HCT116 (cell line): ENCODE measurements around the gene UTS2R. TPM values are rescaled to one million over a fixed set of nuclear protein-coding genes. Genes with fewer than 3 reads are reported as not detected.

Experiments used
- ATAC-seq: fragments of 200-7000 bp; cut with Tn5 transposase; 2 replicates; pipeline ENCODE4 v1.9.1; 2020; ENCODE audit warnings: mild to moderate bottlenecking, moderate library complexity
- BruUV-seq: library from RNA; stranded (reverse); fragments of 400-500 nt; replicated peaks from 2 replicates; lab custom pipeline; 2021; lab: Mats Ljungman, UMichigan
- CTCF ChIA-PET: fragments of 300-600 bp; sonication (Branson Sonifier 250); formaldehyde crosslinking; loops from one replicate; lab custom pipeline; 2021; ENCODE audit warnings: antibody characterized with exemption; lab: Charles Lee
- POLR2A ChIA-PET: fragments of 300-600, 350-600 bp; sonication (Branson Sonifier 250); formaldehyde crosslinking; loops from one replicate; lab custom pipeline; 2021; ENCODE audit warnings: antibody characterized with exemption; lab: Charles Lee
- RAD21 ChIA-PET, 2 experiments: fragments of 300-600 bp; sonication (Branson Sonifier 250); formaldehyde crosslinking; loops; one replicate each; lab custom pipeline; 2023; ENCODE audit warnings: low total read pairs in 2 of 2; ENCODE audit not compliant: uncharacterized antibody in 2 of 2, unreplicated experiment in 2 of 2, low non-redundant PET in 1 of 2; lab: Charles Lee
- DNase-seq: peaks from one replicate; pipeline ENCODE4 v3.0.0-alpha.2; 2010; ENCODE audit warnings: low read depth, low spot score
- H2AFZ ChIP-seq: fragments of 200-600 bp; shearing (Covaris generic), sonication (generic); 2 replicates; pipeline ENCODE4 v1.6.1; 2017; ENCODE audit warnings: low read depth, mixed run types, mixed read lengths, antibody characterized with exemption, low read length; ENCODE audit not compliant: poor library complexity, severe bottlenecking
- H3K27ac ChIP-seq: 2 replicates; pipeline ENCODE4 v1.5.1; 2012; ENCODE audit warnings: low read depth, low read length
- H3K27me3 ChIP-seq: fragments of 200-600 bp; sonication (generic); 2 replicates; pipeline ENCODE4 v1.6.1; 2016; ENCODE audit warnings: mixed run types, low read length, mixed read lengths; ENCODE audit not compliant: insufficient read depth
- H3K36me3 ChIP-seq, 2 experiments: fragments of 200-500 bp in 1 of 2; fragments of 200-600 bp in 1 of 2; sonication (Bioruptor generic) in 1 of 2; sonication (generic) in 1 of 2; 2 replicates each; pipeline versions ENCODE4 v1.5.1 to v1.6.1; 2014 to 2016; ENCODE audit warnings: low read length in 2 of 2, inconsistent platforms in 1 of 2, mixed read lengths in 1 of 2, mixed run types in 1 of 2; ENCODE audit not compliant: insufficient read depth in 2 of 2, control insufficient read depth in 1 of 2
- H3K4me1 ChIP-seq, 2 experiments: fragments of 200-600 bp in 1 of 2; sonication (generic) in 1 of 2; 2 replicates each; pipeline versions ENCODE4 v1.5.1 to v1.6.1; 2012 to 2017; ENCODE audit warnings: low read length in 2 of 2, inconsistent platforms in 1 of 2, mild to moderate bottlenecking in 1 of 2, mixed read lengths in 1 of 2, mixed run types in 1 of 2, moderate library complexity in 1 of 2; ENCODE audit not compliant: insufficient read depth in 2 of 2, control insufficient read depth in 1 of 2
- H3K4me2 ChIP-seq: fragments of 200-600 bp; sonication (generic); 2 replicates; pipeline ENCODE4 v1.6.1; 2017; ENCODE audit warnings: mixed run types, low read length, mixed read lengths
- H3K4me3 ChIP-seq, 2 experiments: fragments of 200-600 bp in 1 of 2; sonication (generic) in 1 of 2; replicated peaks in 1 of 2; 2 replicates each; pipeline ENCODE4 v1.5.1; 2011 to 2016; ENCODE audit warnings: low read length in 2 of 2, control low read depth in 1 of 2, low read depth in 1 of 2, mild to moderate bottlenecking in 1 of 2, mixed read lengths in 1 of 2, mixed run types in 1 of 2
- H3K79me2 ChIP-seq: fragments of 200-600 bp; sonication (generic); 2 replicates; pipeline ENCODE4 v1.6.1; 2017; ENCODE audit warnings: mild to moderate bottlenecking, mixed run types, low read length, moderate library complexity, mixed read lengths; ENCODE audit not compliant: insufficient read depth
- H3K9ac ChIP-seq: fragments of 200-600 bp; sonication (generic); 2 replicates; pipeline ENCODE4 v1.6.1; 2016; ENCODE audit warnings: low read length, mixed read lengths
- H3K9me2 ChIP-seq: fragments of 200-600 bp; sonication (generic), shearing (Covaris generic); 2 replicates; pipeline ENCODE4 v1.6.1; 2017; ENCODE audit warnings: mixed run types, mild to moderate bottlenecking, moderate library complexity; ENCODE audit not compliant: insufficient read depth
- H3K9me3 ChIP-seq, 2 experiments: fragments of 200-500 bp in 1 of 2; fragments of 200-600 bp in 1 of 2; sonication (Bioruptor generic) in 1 of 2; sonication (generic) in 1 of 2; 2 replicates each; pipeline ENCODE4 v1.6.1; 2014 to 2017; ENCODE audit warnings: low read length in 2 of 2, mixed read lengths in 2 of 2, inconsistent platforms in 1 of 2, low read depth in 1 of 2, mild to moderate bottlenecking in 1 of 2, mixed run types in 1 of 2, moderate library complexity in 1 of 2; ENCODE audit not compliant: control insufficient read depth in 1 of 2, insufficient read depth in 1 of 2
- H4K20me1 ChIP-seq: fragments of 200-600 bp; sonication (generic), shearing (Covaris generic); 2 replicates; pipeline ENCODE4 v1.6.1; 2017; ENCODE audit warnings: mixed run types, mild to moderate bottlenecking, moderate library complexity; ENCODE audit not compliant: insufficient read depth
- CTCF ChIP-seq, 3 experiments: fragments of 200-600 bp in 1 of 3; sonication (generic) in 1 of 3; IDR thresholded peaks in 2 of 3; conservative IDR thresholded peaks in 1 of 3; 2 replicates each; pipeline ENCODE4 v1.5.1; 2012 to 2017; ENCODE audit warnings: low read depth in 2 of 3, low read length in 2 of 3, antibody characterized with exemption in 1 of 3, borderline replicate concordance in 1 of 3, control low read depth in 1 of 3, mild to moderate bottlenecking in 1 of 3, mixed read lengths in 1 of 3, mixed run types in 1 of 3, moderate library complexity in 1 of 3; ENCODE audit not compliant: insufficient read depth in 1 of 3
- EGR1 ChIP-seq: IDR thresholded peaks from 2 replicates; pipeline ENCODE4 v1.6.1; 2012; ENCODE audit warnings: low read depth
- EZH2 ChIP-seq: fragments of 200-600 bp; sonication (generic); IDR thresholded peaks from 2 replicates; pipeline ENCODE4 v1.6.1; 2017; ENCODE audit warnings: antibody characterized with exemption, mixed run types
- FOSL1 ChIP-seq: IDR thresholded peaks from 2 replicates; pipeline ENCODE4 v1.6.1; 2012; ENCODE audit warnings: low read depth
- JUND ChIP-seq: IDR thresholded peaks from 2 replicates; pipeline ENCODE4 v1.6.1; 2012
- POLR2A ChIP-seq: IDR thresholded peaks from 2 replicates; pipeline ENCODE4 v1.7.0; 2011; ENCODE audit warnings: borderline replicate concordance; ENCODE audit not compliant: insufficient read depth, insufficient read length; ENCODE audit errors: extremely low read depth
- SP1 ChIP-seq: IDR thresholded peaks from 2 replicates; pipeline ENCODE4 v1.6.1; 2012; ENCODE audit warnings: low read depth
- SRF ChIP-seq: IDR thresholded peaks from 2 replicates; pipeline ENCODE4 v1.6.1; 2012; ENCODE audit warnings: low read depth
- ZFX ChIP-seq: fragments of 450-650 bp; IDR thresholded peaks from 2 replicates; pipeline ENCODE4 v1.6.1; 2017
- ZNF274 ChIP-seq: fragments of 200-500 bp; sonication (Bioruptor generic); IDR thresholded peaks from 2 replicates; pipeline ENCODE4 v1.6.1; 2014; ENCODE audit warnings: mild to moderate bottlenecking, low read depth, low read length, inconsistent platforms
- intact Hi-C: fragments of 100-400 bp; cut with micrococcal nuclease; formaldehyde crosslinking; loops from 2 replicates; pipeline ENCODE4 v1.10.0; 2022
- total RNA-seq: library from RNA; stranded (reverse); gene quantifications from one replicate; pipeline ENCODE4 v1.2.1, GENCODE V29; 2021; ENCODE audit not compliant: unreplicated experiment
- TF ChIP-seq, protein P1 (sequence below): IDR thresholded peaks from 2 replicates; pipeline ENCODE4 v1.6.1; 2012; ENCODE audit warnings: low read depth
- TF ChIP-seq, protein P2 (sequence below): IDR thresholded peaks from 2 replicates; pipeline ENCODE4 v1.6.1; 2011; ENCODE audit warnings: mild to moderate bottlenecking, low read length, moderate library complexity; ENCODE audit not compliant: insufficient replicate concordance; ENCODE audit errors: extremely low read depth

UTS2R gene
- total RNA-seq, 1 experiment from 2014 or later, result not detected

GRCh38 chr17:82387705-82388106 lies 16.1 kb downstream of the UTS2R start:
- Histone ChIP-seq H3K27ac (no peak overlapping the region), H3K36me3 (no peaks in the 10 kb centered on the region)
- intact Hi-C loops, result no loop called here
- no peak for TF ChIP-seq EZH2
- TF ChIP-seq ZNF274, result no peak
- TF ChIP-seq EGR1, result no peak
- TF ChIP-seq, all 23 proteins: peak for 0
- Histone ChIP-seq H3K27me3 (no peaks in the 10 kb centered on the region), H3K9ac (no peak overlapping the region), H3K9me2 (no peaks in the 10 kb centered on the region), H2AFZ (no peak overlapping the region), H3K9me3 (no peaks in the 10 kb centered on the region), H3K4me2 (0 out of 2 replicates have a peak overlapping the region, but pooled peaks have one; percentile 17), H3K4me3 (no peak overlapping the region), H3K4me1 (peaks cover 15 to 33% of the 10 kb centered on the region in 2 experiments), H4K20me1 (no peaks in the 10 kb centered on the region), H3K79me2 (no peaks in the 10 kb centered on the region)
- RAD21 ChIA-PET, result no interaction called here
- POLR2A ChIA-PET, result interaction anchor here (0.7 kb wide), 1 partner anchor 14 kb away, joined by 3 read pairs; no protein-coding TSS in a partner anchor
- no peak for ATAC-seq
- CTCF ChIA-PET, result no interaction called here
- no TSS peak for BruUV-seq
- no peak for DNase-seq

GRCh38 chr17:82388223-82388921 lies 16.8 kb downstream of the UTS2R start:
- Histone ChIP-seq H3K36me3 (no peaks in the 10 kb centered on the region), H3K4me1 (peaks cover 15 to 33% of the 10 kb centered on the region in 2 experiments), H2AFZ (no peak overlapping the region), H3K9me2 (no peaks in the 10 kb centered on the region), H3K27ac (no peak overlapping the region), H3K27me3 (no peaks in the 10 kb centered on the region), H3K9me3 (no peaks in the 10 kb centered on the region), H3K4me3 (no peak overlapping the region), H3K79me2 (no peaks in the 10 kb centered on the region), H4K20me1 (no peaks in the 10 kb centered on the region), H3K9ac (no peak overlapping the region), H3K4me2 (peak overlapping the region; percentile 17; the same call in 1 of the 2 replicates)
- no peak for DNase-seq
- ChIA-PET POLR2A (interaction anchor here (0.7 kb wide), 1 partner anchor 14 kb away, joined by 3 read pairs; no protein-coding TSS in a partner anchor), CTCF (no interaction called here), RAD21 (no interaction called here)
- intact Hi-C loops, result no loop called here
- no TSS peak for BruUV-seq
- peak; percentile 38; the same call in 1 of the 2 replicates for ATAC-seq
- TF ChIP-seq POLR2A (no peak), CTCF (IDR thresholded peaks at IDR 0.05 in 2 of 3, conservative IDR thresholded peaks at IDR 0.05 in 1 of 3; ENCODE audit: borderline replicate concordance in 1 of 3, insufficient read depth in 1 of 3, low read depth in 2 of 3, low read length in 2 of 3) (peak in 1 of 3 experiments; percentile 8; a peak in 1 of 6 replicates), SP1 (no peak), JUND (no peak), SRF (no peak), EZH2 (no peak), FOSL1 (no peak), ZFX (no peak)
- TF ChIP-seq, protein P1, sequence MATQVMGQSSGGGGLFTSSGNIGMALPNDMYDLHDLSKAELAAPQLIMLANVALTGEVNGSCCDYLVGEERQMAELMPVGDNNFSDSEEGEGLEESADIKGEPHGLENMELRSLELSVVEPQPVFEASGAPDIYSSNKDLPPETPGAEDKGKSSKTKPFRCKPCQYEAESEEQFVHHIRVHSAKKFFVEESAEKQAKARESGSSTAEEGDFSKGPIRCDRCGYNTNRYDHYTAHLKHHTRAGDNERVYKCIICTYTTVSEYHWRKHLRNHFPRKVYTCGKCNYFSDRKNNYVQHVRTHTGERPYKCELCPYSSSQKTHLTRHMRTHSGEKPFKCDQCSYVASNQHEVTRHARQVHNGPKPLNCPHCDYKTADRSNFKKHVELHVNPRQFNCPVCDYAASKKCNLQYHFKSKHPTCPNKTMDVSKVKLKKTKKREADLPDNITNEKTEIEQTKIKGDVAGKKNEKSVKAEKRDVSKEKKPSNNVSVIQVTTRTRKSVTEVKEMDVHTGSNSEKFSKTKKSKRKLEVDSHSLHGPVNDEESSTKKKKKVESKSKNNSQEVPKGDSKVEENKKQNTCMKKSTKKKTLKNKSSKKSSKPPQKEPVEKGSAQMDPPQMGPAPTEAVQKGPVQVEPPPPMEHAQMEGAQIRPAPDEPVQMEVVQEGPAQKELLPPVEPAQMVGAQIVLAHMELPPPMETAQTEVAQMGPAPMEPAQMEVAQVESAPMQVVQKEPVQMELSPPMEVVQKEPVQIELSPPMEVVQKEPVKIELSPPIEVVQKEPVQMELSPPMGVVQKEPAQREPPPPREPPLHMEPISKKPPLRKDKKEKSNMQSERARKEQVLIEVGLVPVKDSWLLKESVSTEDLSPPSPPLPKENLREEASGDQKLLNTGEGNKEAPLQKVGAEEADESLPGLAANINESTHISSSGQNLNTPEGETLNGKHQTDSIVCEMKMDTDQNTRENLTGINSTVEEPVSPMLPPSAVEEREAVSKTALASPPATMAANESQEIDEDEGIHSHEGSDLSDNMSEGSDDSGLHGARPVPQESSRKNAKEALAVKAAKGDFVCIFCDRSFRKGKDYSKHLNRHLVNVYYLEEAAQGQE, result peak; percentile 83; the same call in 1 of the 2 replicates
- TF ChIP-seq, protein P2, sequence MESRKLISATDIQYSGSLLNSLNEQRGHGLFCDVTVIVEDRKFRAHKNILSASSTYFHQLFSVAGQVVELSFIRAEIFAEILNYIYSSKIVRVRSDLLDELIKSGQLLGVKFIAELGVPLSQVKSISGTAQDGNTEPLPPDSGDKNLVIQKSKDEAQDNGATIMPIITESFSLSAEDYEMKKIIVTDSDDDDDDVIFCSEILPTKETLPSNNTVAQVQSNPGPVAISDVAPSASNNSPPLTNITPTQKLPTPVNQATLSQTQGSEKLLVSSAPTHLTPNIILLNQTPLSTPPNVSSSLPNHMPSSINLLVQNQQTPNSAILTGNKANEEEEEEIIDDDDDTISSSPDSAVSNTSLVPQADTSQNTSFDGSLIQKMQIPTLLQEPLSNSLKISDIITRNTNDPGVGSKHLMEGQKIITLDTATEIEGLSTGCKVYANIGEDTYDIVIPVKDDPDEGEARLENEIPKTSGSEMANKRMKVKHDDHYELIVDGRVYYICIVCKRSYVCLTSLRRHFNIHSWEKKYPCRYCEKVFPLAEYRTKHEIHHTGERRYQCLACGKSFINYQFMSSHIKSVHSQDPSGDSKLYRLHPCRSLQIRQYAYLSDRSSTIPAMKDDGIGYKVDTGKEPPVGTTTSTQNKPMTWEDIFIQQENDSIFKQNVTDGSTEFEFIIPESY, result no peak
